Keratinocyte (primary cell): ENCODE measurements around the gene ABI2.

Experiments
- CTCF ChIP-seq, 3 experiments: IDR thresholded peaks in 1 of 3; conservative IDR thresholded peaks in 1 of 3; optimal IDR thresholded peaks in 1 of 3; 2 replicates in 2 of 3; 3 replicates in 1 of 3; pipeline versions ENCODE3 to v1.5.1; 2011; ENCODE audit warnings: low read length in 3 of 3, mild to moderate bottlenecking in 3 of 3, moderate library complexity in 2 of 3, control low read depth in 1 of 3, inconsistent platforms in 1 of 3; ENCODE audit not compliant: insufficient read depth in 2 of 3; ENCODE audit errors: extremely low read depth in 1 of 3
- EZH2 ChIP-seq: IDR thresholded peaks from one replicate; pipeline ENCODE4 v1.6.1; 2012; ENCODE audit warnings: inconsistent platforms, mild to moderate bottlenecking, low read length, moderate library complexity

GRCh38 chr2:203328760-203329540, 756 bp downstream of the ABI2 start:
- TF ChIP-seq CTCF (optimal IDR thresholded peaks at IDR 0.05 in 1 of 3, IDR thresholded peaks at IDR 0.05 in 1 of 3, conservative IDR thresholded peaks at IDR 0.05 in 1 of 3; ENCODE audit: extremely low read depth in 1 of 3, insufficient read depth in 2 of 3, low read length in 3 of 3) (no peak), EZH2 (no peak)
